ENCODE measurements around the gene MCC.

The MCC gene

DNA sequence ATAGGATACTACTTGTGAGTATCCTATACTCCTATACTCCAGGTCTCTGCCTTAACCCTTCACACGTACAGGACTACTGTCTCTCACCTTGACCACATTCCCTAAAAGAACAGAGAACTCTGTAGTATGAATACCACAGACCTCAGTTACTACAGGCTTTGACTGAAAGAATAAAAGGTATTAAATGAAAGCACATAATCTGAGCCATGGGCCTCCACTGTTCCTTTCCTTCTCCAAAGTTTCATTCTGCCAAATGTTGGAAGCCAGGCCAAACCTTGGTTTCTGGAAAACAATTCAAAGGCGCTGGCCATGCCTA, 244.9 kb downstream of the MCC start:
- Histone ChIP-seq H3K14ac (ENCODE audit: low read length in 2 of 2) (no peak overlapping the region), H3K4me3 (ENCODE audit: insufficient read depth in 1 of 2, low read depth in 1 of 2, low read length in 2 of 2) (no peak overlapping the region), H3K9ac (ENCODE audit: low read length) (no peak overlapping the region), H3K4me1 (ENCODE audit: control insufficient read depth, insufficient read depth, low read depth, low read length) (peaks cover 2% of the 10 kb centered on the region), H2BK120ac (ENCODE audit: low read depth, low read length) (no peak overlapping the region), H3K9me3 (ENCODE audit: control insufficient read depth, low read length) (no peaks in the 10 kb centered on the region), H3K27ac (ENCODE audit: low read length, poor library complexity, severe bottlenecking) (no peak overlapping the region), H2BK15ac (ENCODE audit: low read depth, poor library complexity, severe bottlenecking) (no peak overlapping the region), H3K23ac (ENCODE audit: low read length in 2 of 2) (no peak overlapping the region), H2AFZ (ENCODE audit: low read depth, low read length) (no peak overlapping the region), H3K36me3 (ENCODE audit: control insufficient read depth in 1 of 2, insufficient read depth in 2 of 2, low read depth in 1 of 2, low read length in 2 of 2) (no peaks in the 10 kb centered on the region), H4K8ac (ENCODE audit: low read length) (no peak overlapping the region), H3K27me3 (ENCODE audit: control insufficient read depth in 1 of 2, insufficient read depth in 1 of 2, low read length in 2 of 2) (no peaks in the 10 kb centered on the region), H3K4me2 (ENCODE audit: low read length, poor library complexity, severe bottlenecking) (no peak overlapping the region), H3K79me1 (replicated peaks; ENCODE audit: low read length, poor library complexity, severe bottlenecking) (peaks cover 19% of the 10 kb centered on the region), H2BK12ac (ENCODE audit: low read length in 2 of 2) (no peak overlapping the region), H2BK5ac (ENCODE audit: low read depth, low read length, poor library complexity, severe bottlenecking) (no peak overlapping the region), H2AK5ac (ENCODE audit: low read length, severe bottlenecking) (no peak overlapping the region), H3K18ac (ENCODE audit: low read depth in 1 of 2, low read length in 2 of 2) (no peak overlapping the region), H4K91ac (ENCODE audit: low read length) (no peak overlapping the region), H3K4ac (ENCODE audit: low read depth in 1 of 2, low read length in 2 of 2) (no peak overlapping the region)
- no peak for DNase-seq
- WGBS: 95% methylated on average over 2 of the region's 2 CpGs

DNA sequence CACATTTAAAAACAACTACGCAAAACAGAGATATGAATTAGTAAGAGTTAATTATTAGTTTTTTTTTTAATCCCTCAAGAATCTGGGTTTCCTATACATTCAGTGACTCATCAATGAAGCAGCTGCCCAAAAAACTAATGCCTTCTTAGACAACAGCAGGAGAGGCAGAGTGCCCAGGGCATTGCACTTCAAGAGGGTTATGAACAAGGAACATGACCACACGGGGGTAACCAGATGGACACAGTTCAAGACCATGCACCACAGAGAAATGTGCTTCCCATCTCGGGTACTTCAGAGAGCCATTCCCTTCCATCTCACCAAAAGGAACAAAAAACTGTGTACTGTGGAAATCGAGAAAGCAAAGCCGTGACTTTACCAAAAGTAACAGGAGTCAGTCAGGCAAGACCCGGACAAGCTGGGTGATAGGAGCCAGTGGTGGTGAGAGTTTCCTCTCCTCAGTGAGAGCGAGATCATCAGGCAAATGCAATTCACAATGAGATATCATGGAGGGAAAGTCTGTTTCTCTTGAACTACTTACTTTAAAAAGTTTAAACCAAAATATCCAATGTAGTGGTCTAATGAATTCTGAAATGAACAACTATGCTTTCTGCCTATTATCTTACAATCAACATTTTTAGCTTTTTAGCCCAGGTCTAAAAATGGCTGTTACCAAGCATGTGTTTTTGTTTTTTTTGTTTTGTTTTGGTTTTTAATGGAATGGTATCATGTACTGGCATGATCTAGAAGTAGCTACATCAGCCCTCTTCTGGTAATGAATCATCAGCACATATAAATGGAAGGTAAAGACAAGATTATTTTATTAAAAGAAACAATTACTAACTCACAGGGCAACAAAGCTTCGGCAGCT, 245.5 kb downstream of the MCC start:
- no peak overlapping the region for H3K23ac ChIP-seq (ENCODE audit: low read length in 2 of 2)
- H3K4me3 ChIP-seq (ENCODE audit: insufficient read depth in 1 of 2, low read depth in 1 of 2, low read length in 2 of 2): no peak overlapping the region
- H3K9ac ChIP-seq (ENCODE audit: low read length): no peak overlapping the region
- H3K4me2 ChIP-seq (ENCODE audit: low read length, poor library complexity, severe bottlenecking): no peak overlapping the region
- no peak overlapping the region for H2AK5ac ChIP-seq (ENCODE audit: low read length, severe bottlenecking)
- no peaks in the 10 kb centered on the region for H3K36me3 ChIP-seq (ENCODE audit: control insufficient read depth in 1 of 2, insufficient read depth in 2 of 2, low read depth in 1 of 2, low read length in 2 of 2)
- H2BK12ac ChIP-seq (ENCODE audit: low read length in 2 of 2): no peak overlapping the region
- no peak overlapping the region for H3K27ac ChIP-seq (ENCODE audit: low read length, poor library complexity, severe bottlenecking)
- no peak overlapping the region for H2BK120ac ChIP-seq (ENCODE audit: low read depth, low read length)
- peaks cover 21% of the 10 kb centered on the region for H3K79me1 ChIP-seq (replicated peaks; ENCODE audit: low read length, poor library complexity, severe bottlenecking)
- H3K9me3 ChIP-seq (ENCODE audit: control insufficient read depth, low read length): no peaks in the 10 kb centered on the region
- H3K18ac ChIP-seq (ENCODE audit: low read depth in 1 of 2, low read length in 2 of 2): no peak overlapping the region
- H3K14ac ChIP-seq (ENCODE audit: low read length in 2 of 2): no peak overlapping the region
- no peak overlapping the region for H4K8ac ChIP-seq (ENCODE audit: low read length)
- H3K27me3 ChIP-seq (ENCODE audit: control insufficient read depth in 1 of 2, insufficient read depth in 1 of 2, low read length in 2 of 2): no peaks in the 10 kb centered on the region
- no peak overlapping the region for H2AFZ ChIP-seq (ENCODE audit: low read depth, low read length)
- H3K4me1 ChIP-seq (ENCODE audit: control insufficient read depth, insufficient read depth, low read depth, low read length): peaks cover 2% of the 10 kb centered on the region
- H2BK5ac ChIP-seq (ENCODE audit: low read depth, low read length, poor library complexity, severe bottlenecking): no peak overlapping the region
- no peak overlapping the region for H4K91ac ChIP-seq (ENCODE audit: low read length)
- H2BK15ac ChIP-seq (ENCODE audit: low read depth, poor library complexity, severe bottlenecking): no peak overlapping the region
- no peak overlapping the region for H3K4ac ChIP-seq (ENCODE audit: low read depth in 1 of 2, low read length in 2 of 2)
- WGBS: 91% methylated on average over 5 of the region's 8 CpGs
- no peak for DNase-seq

DNA sequence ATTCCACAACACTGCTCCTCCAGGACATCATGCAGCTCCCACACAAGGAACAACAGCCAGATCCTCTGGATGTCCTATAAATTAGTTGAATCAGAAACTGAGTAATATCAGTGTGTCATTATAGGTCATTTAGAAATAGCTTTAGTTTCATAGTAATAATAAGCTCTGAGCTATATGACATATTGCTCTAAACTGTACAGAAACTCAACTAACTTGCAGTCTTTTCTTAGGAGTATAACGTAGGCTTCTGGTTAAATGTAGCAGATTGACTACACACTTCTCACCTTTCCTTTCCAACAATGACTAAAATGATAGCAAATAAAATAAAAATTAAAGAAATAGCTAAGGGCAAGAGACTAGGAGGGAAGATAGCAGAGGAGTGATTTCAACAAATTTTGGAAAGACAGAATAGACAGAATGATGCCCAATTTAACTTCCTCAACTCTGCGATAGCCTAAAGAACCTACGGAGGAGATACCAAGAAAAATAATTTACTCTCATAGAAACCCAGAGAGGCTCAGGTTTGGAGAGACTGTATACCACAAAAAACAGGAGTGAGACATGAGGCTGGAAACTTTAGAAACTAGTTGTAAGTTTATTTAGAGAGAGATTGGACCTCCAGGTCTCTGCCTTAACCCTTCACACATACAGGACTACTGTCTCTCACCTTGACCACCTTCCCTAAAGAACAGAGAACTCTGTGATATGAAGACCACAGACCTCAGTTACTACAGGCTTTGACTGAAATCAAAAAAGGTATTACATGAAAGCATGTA, 247.1 kb downstream of the MCC start:
- Histone ChIP-seq H3K4me1 (ENCODE audit: control insufficient read depth, insufficient read depth, low read depth, low read length) (peaks cover 3% of the 10 kb centered on the region), H3K36me3 (ENCODE audit: control insufficient read depth in 1 of 2, insufficient read depth in 2 of 2, low read depth in 1 of 2, low read length in 2 of 2) (no peaks in the 10 kb centered on the region), H3K4ac (ENCODE audit: low read depth in 1 of 2, low read length in 2 of 2) (no peak overlapping the region), H3K9ac (ENCODE audit: low read length) (no peak overlapping the region), H3K79me1 (replicated peaks; ENCODE audit: low read length, poor library complexity, severe bottlenecking) (peaks cover 22% of the 10 kb centered on the region), H3K23ac (ENCODE audit: low read length in 2 of 2) (no peak overlapping the region), H3K9me3 (ENCODE audit: control insufficient read depth, low read length) (no peaks in the 10 kb centered on the region), H3K4me2 (ENCODE audit: low read length, poor library complexity, severe bottlenecking) (no peak overlapping the region), H4K8ac (ENCODE audit: low read length) (no peak overlapping the region), H2BK15ac (ENCODE audit: low read depth, poor library complexity, severe bottlenecking) (no peak overlapping the region), H2BK120ac (ENCODE audit: low read depth, low read length) (no peak overlapping the region), H3K18ac (ENCODE audit: low read depth in 1 of 2, low read length in 2 of 2) (no peak overlapping the region), H4K91ac (ENCODE audit: low read length) (no peak overlapping the region), H3K27ac (ENCODE audit: low read length, poor library complexity, severe bottlenecking) (no peak overlapping the region), H3K4me3 (ENCODE audit: insufficient read depth in 1 of 2, low read depth in 1 of 2, low read length in 2 of 2) (no peak overlapping the region), H3K14ac (ENCODE audit: low read length in 2 of 2) (no peak overlapping the region), H2BK5ac (ENCODE audit: low read depth, low read length, poor library complexity, severe bottlenecking) (no peak overlapping the region), H2AK5ac (ENCODE audit: low read length, severe bottlenecking) (no peak overlapping the region), H2BK12ac (ENCODE audit: low read length in 2 of 2) (no peak overlapping the region), H2AFZ (ENCODE audit: low read depth, low read length) (no peak overlapping the region), H3K27me3 (ENCODE audit: control insufficient read depth in 1 of 2, insufficient read depth in 1 of 2, low read length in 2 of 2) (no peaks in the 10 kb centered on the region)
- WGBS: no CpG with 5 or more reads among the region's 3 CpGs
- DNase-seq: no peak

DNA sequence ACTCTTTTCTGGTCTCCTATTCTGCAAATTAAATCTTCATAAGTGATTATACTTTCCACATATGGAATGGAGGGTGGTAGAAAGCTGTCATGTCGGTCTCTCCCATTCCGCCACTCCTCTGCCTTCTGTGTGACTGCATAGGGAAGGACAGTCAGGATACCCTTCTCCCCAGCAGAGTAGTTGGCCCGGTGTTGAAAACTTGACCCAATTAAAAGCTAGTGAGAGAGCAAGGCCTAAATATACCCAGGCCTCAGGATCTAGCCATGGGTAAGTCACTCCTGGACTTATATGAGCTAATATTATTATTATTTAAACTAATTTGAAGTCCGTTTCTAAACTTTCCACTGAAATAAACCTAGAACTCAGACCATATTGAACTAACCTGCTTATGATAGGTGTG, 248.2 kb downstream of the MCC start:
- Histone ChIP-seq H2BK12ac (ENCODE audit: low read length in 2 of 2) (no peak overlapping the region), H3K18ac (ENCODE audit: low read depth in 1 of 2, low read length in 2 of 2) (no peak overlapping the region), H3K9me3 (ENCODE audit: control insufficient read depth, low read length) (no peaks in the 10 kb centered on the region), H3K23ac (ENCODE audit: low read length in 2 of 2) (no peak overlapping the region), H3K4me1 (ENCODE audit: control insufficient read depth, insufficient read depth, low read depth, low read length) (peaks cover 3% of the 10 kb centered on the region), H3K4ac (ENCODE audit: low read depth in 1 of 2, low read length in 2 of 2) (no peak overlapping the region), H2BK120ac (ENCODE audit: low read depth, low read length) (no peak overlapping the region), H2AFZ (ENCODE audit: low read depth, low read length) (no peak overlapping the region), H4K91ac (ENCODE audit: low read length) (no peak overlapping the region), H2AK5ac (ENCODE audit: low read length, severe bottlenecking) (no peak overlapping the region), H3K27ac (ENCODE audit: low read length, poor library complexity, severe bottlenecking) (no peak overlapping the region), H3K4me3 (ENCODE audit: insufficient read depth in 1 of 2, low read depth in 1 of 2, low read length in 2 of 2) (no peak overlapping the region), H3K14ac (ENCODE audit: low read length in 2 of 2) (no peak overlapping the region), H4K8ac (ENCODE audit: low read length) (no peak overlapping the region), H3K4me2 (ENCODE audit: low read length, poor library complexity, severe bottlenecking) (no peak overlapping the region), H3K36me3 (ENCODE audit: control insufficient read depth in 1 of 2, insufficient read depth in 2 of 2, low read depth in 1 of 2, low read length in 2 of 2) (no peaks in the 10 kb centered on the region), H2BK5ac (ENCODE audit: low read depth, low read length, poor library complexity, severe bottlenecking) (no peak overlapping the region), H3K79me1 (replicated peaks; ENCODE audit: low read length, poor library complexity, severe bottlenecking) (peaks cover 20% of the 10 kb centered on the region), H3K9ac (ENCODE audit: low read length) (no peak overlapping the region), H3K27me3 (ENCODE audit: control insufficient read depth in 1 of 2, insufficient read depth in 1 of 2, low read length in 2 of 2) (no peaks in the 10 kb centered on the region), H2BK15ac (ENCODE audit: low read depth, poor library complexity, severe bottlenecking) (no peak overlapping the region)
- 98% methylated on average over 3 of the region's 4 CpGs for WGBS
- no peak for DNase-seq
